Measurements from ENCODE around the gene NEDD9. TPM values are rescaled to one million over a fixed set of nuclear protein-coding genes. Genes with fewer than 3 reads are reported as not detected.

Gene NEDD9
- total and polyA plus RNA-seq, 2 of the 13 experiments (the other 11 are each of a cell fraction or from before 2014, with no cell fraction given) = 27.1 to 389 TPM

DNA sequence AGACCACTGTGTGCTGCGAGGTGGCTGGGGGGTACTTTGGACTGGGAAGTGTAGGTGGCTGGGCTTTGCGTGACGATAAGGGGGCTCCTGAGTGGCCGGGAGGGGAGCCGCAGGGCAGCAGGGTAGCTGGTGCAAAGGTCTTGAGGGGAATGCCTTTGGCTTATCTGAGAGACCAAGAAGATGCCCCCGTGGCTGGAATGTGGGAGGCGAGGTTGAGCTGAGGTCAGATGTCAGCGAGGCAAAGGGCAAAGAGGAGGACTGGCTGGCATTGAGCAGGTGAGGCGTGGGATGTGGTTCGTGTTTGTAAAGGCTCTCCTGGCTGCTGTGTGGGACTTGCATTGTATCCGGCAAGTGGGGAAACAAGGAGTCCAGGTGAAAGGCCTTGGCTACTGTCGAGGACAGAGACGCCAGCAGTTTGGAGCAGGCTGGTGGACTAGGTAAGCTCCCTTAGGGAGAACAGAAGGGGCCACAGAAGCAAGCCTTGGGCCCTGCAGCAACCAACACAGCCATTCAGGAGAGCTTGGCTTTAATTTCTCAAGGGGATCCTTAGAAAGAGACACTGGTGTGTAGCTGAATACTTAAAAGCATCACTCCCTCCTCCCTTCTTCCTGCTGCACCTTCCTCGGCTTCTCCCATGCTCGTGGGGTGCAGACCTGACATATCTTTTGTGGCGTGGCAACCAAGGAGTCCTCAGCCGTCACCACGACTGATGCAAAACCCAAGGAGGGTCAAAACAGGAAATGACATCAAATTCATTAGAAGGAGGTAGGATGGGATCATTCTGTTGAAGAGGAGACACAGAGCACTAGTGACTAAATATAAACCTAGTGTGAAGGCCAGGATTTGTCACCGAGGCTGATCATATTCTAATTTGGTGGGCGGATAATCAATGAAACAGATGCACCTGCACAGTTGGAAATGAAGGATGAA, 67.5 kb downstream of the NEDD9 start (continued):
- peak; percentile 71 to 80; a peak in 2 of 4 replicates for TF ChIP-seq NR2F1 (CRISPR knock-in tag; IDR thresholded peaks at IDR 0.05)
- TF ChIP-seq SATB2 (CRISPR knock-in tag; IDR thresholded peaks at IDR 0.05) = no peak
- peak; percentile 94 for TF ChIP-seq MTA1 (CRISPR knock-in tag; IDR thresholded peaks at IDR 0.05; ENCODE audit: borderline replicate concordance)
- no peak for TF ChIP-seq ZNF138 (CRISPR knock-in tag; IDR thresholded peaks at IDR 0.05; ENCODE audit: low read depth)
- no peak for TF ChIP-seq ZNF468 (CRISPR knock-in tag; IDR thresholded peaks at IDR 0.05)
- peak; percentile 90 for TF ChIP-seq NR2C2 (CRISPR knock-in tag; IDR thresholded peaks at IDR 0.05; ENCODE audit: borderline replicate concordance)
- no peak for TF ChIP-seq HNRNPUL1 (IDR thresholded peaks at IDR 0.05; ENCODE audit: low read depth, low read length)
- TF ChIP-seq, protein P1, sequence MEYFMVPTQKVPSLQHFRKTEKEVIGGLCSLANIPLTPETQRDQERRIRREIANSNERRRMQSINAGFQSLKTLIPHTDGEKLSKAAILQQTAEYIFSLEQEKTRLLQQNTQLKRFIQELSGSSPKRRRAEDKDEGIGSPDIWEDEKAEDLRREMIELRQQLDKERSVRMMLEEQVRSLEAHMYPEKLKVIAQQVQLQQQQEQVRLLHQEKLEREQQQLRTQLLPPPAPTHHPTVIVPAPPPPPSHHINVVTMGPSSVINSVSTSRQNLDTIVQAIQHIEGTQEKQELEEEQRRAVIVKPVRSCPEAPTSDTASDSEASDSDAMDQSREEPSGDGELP (IDR thresholded peaks at IDR 0.05; ENCODE audit: borderline replicate concordance, low read depth) = no peak
- peak; percentile 41; the same call in 1 of the 2 replicates for TF ChIP-seq MYC (CRISPR knock-in tag; IDR thresholded peaks at IDR 0.05; ENCODE audit: borderline replicate concordance)
- peak; percentile 22; the same call in 1 of the 2 replicates for TF ChIP-seq ZNF143 (CRISPR knock-in tag; IDR thresholded peaks at IDR 0.05)
- TF ChIP-seq, protein P2, sequence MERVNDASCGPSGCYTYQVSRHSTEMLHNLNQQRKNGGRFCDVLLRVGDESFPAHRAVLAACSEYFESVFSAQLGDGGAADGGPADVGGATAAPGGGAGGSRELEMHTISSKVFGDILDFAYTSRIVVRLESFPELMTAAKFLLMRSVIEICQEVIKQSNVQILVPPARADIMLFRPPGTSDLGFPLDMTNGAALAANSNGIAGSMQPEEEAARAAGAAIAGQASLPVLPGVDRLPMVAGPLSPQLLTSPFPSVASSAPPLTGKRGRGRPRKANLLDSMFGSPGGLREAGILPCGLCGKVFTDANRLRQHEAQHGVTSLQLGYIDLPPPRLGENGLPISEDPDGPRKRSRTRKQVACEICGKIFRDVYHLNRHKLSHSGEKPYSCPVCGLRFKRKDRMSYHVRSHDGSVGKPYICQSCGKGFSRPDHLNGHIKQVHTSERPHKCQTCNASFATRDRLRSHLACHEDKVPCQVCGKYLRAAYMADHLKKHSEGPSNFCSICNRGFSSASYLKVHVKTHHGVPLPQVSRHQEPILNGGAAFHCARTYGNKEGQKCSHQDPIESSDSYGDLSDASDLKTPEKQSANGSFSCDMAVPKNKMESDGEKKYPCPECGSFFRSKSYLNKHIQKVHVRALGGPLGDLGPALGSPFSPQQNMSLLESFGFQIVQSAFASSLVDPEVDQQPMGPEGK (CRISPR knock-in tag; IDR thresholded peaks at IDR 0.05) = peak; percentile 72
- TF ChIP-seq, protein P3, sequence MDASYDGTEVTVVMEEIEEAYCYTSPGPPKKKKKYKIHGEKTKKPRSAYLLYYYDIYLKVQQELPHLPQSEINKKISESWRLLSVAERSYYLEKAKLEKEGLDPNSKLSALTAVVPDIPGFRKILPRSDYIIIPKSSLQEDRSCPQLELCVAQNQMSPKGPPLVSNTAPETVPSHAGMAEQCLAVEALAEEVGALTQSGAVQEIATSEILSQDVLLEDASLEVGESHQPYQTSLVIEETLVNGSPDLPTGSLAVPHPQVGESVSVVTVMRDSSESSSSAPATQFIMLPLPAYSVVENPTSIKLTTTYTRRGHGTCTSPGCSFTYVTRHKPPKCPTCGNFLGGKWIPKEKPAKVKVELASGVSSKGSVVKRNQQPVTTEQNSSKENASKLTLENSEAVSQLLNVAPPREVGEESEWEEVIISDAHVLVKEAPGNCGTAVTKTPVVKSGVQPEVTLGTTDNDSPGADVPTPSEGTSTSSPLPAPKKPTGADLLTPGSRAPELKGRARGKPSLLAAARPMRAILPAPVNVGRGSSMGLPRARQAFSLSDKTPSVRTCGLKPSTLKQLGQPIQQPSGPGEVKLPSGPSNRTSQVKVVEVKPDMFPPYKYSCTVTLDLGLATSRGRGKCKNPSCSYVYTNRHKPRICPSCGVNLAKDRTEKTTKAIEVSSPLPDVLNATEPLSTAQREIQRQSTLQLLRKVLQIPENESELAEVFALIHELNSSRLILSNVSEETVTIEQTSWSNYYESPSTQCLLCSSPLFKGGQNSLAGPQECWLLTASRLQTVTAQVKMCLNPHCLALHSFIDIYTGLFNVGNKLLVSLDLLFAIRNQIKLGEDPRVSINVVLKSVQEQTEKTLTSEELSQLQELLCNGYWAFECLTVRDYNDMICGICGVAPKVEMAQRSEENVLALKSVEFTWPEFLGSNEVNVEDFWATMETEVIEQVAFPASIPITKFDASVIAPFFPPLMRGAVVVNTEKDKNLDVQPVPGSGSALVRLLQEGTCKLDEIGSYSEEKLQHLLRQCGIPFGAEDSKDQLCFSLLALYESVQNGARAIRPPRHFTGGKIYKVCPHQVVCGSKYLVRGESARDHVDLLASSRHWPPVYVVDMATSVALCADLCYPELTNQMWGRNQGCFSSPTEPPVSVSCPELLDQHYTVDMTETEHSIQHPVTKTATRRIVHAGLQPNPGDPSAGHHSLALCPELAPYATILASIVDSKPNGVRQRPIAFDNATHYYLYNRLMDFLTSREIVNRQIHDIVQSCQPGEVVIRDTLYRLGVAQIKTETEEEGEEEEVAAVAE (CRISPR knock-in tag; IDR thresholded peaks at IDR 0.05; ENCODE audit: borderline replicate concordance) = no peak
- TF ChIP-seq, protein P4, sequence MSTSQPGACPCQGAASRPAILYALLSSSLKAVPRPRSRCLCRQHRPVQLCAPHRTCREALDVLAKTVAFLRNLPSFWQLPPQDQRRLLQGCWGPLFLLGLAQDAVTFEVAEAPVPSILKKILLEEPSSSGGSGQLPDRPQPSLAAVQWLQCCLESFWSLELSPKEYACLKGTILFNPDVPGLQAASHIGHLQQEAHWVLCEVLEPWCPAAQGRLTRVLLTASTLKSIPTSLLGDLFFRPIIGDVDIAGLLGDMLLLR (CRISPR knock-in tag; IDR thresholded peaks at IDR 0.05) = peak; percentile 24; the same call in 1 of the 2 replicates
- no peak for TF ChIP-seq SSRP1 (CRISPR knock-in tag; IDR thresholded peaks at IDR 0.05)
- TF ChIP-seq, protein P5, sequence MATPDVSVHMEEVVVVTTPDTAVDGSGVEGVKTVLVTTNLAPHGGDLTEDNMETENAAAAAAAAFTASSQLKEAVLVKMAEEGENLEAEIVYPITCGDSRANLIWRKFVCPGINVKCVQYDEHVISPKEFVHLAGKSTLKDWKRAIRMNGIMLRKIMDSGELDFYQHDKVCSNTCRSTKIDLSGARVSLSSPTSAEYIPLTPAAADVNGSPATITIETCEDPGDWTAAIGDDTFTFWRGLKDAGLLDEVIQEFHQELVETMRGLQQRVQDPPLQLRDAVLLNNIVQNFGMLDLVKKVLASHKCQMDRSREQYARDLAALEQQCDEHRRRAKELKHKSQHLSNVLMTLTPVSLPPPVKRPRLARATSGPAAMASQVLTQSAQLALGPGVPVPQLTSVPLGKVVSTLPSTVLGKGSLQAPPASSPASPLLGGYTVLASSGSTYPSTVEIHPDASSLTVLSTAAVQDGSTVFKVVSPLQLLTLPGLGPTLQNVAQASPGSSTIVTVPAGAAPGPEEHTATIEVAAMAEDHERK (CRISPR knock-in tag; IDR thresholded peaks at IDR 0.05; ENCODE audit: low read depth) = no peak
- no peak for TF ChIP-seq ZNF749 (CRISPR knock-in tag; IDR thresholded peaks at IDR 0.05; ENCODE audit: borderline replicate concordance)
- 0 out of 2 replicates have a peak, but pooled peaks have one; percentile 25 for TF ChIP-seq FOXC1 (CRISPR knock-in tag; IDR thresholded peaks at IDR 0.05; ENCODE audit: borderline replicate concordance)
- peak; percentile 86 for TF ChIP-seq SALL1 (CRISPR knock-in tag; IDR thresholded peaks at IDR 0.05)
- TF ChIP-seq ZNF317 (CRISPR knock-in tag; IDR thresholded peaks at IDR 0.05) = 0 out of 2 replicates have a peak, but pooled peaks have one; percentile 37

Measured in HepG2 (cell line).